Astrocyte (in vitro differentiated cells and primary cell): ENCODE results near the gene TMEM132E. TPM values are rescaled to one million over a fixed set of nuclear protein-coding genes. Genes with fewer than 3 reads are reported as not detected.
"Not testable (repeated sequence)": the region's sequence is repeated elsewhere in the genome, so short reads cannot be mapped to it uniquely, and the experiment has no call there.

Source experiments
- DNase-seq: peaks from one replicate; pipeline ENCODE4 v3.0.0-alpha.2; 2010; ENCODE audit warnings: low read depth
- FAIRE-seq: peaks from 2 replicates; lab custom pipeline; 2011; peaks lifted over from hg19 to GRCh38; lab: Jason Lieb, UNC
- H2AFZ ChIP-seq: 2 replicates; pipeline ENCODE4 v1.6.0; 2012; ENCODE audit warnings: low read depth, low read length, inconsistent platforms
- H3K27ac ChIP-seq: 2 replicates; pipeline ENCODE4 v1.5.1; 2011; ENCODE audit warnings: low read depth, low read length, inconsistent platforms
- H3K27me3 ChIP-seq: 2 replicates; pipeline ENCODE4 v1.6.0; 2011; ENCODE audit warnings: low read length, inconsistent platforms; ENCODE audit not compliant: insufficient read depth
- H3K36me3 ChIP-seq: 2 replicates; pipeline ENCODE4 v1.5.1; 2011; ENCODE audit warnings: low read length, inconsistent platforms; ENCODE audit not compliant: insufficient read depth
- H3K4me1 ChIP-seq: 2 replicates; pipeline ENCODE4 v1.5.1; 2011; ENCODE audit warnings: low read length, inconsistent platforms; ENCODE audit not compliant: insufficient read depth
- H3K4me2 ChIP-seq: 2 replicates; pipeline ENCODE4 v1.6.0; 2012; ENCODE audit warnings: low read length, inconsistent platforms
- H3K4me3 ChIP-seq: 2 replicates; pipeline ENCODE4 v1.5.1; 2011; ENCODE audit warnings: low read depth, mild to moderate bottlenecking, low read length, inconsistent platforms; ENCODE audit not compliant: insufficient read depth
- H3K79me2 ChIP-seq: 2 replicates; pipeline ENCODE4 v1.6.0; 2012; ENCODE audit warnings: mild to moderate bottlenecking, low read length, inconsistent platforms; ENCODE audit not compliant: insufficient read depth
- H3K9ac ChIP-seq: 2 replicates; pipeline ENCODE4 v1.6.0; 2012; ENCODE audit warnings: mild to moderate bottlenecking, low read length, inconsistent platforms
- H3K9me3 ChIP-seq: 2 replicates; pipeline ENCODE4 v1.5.1; 2012; ENCODE audit warnings: low read depth, mild to moderate bottlenecking, low read length, inconsistent platforms; ENCODE audit not compliant: insufficient read depth
- H4K20me1 ChIP-seq: 2 replicates; pipeline ENCODE4 v1.6.0; 2012; ENCODE audit warnings: low read length, inconsistent platforms; ENCODE audit not compliant: insufficient read depth
- H3K27ac Mint-ChIP-seq: one replicate; pipeline ENCODE4 v1.8.0; 2021; ENCODE audit warnings: mild to moderate bottlenecking, mixed read lengths; ENCODE audit not compliant: unreplicated experiment
- H3K27me3 Mint-ChIP-seq: one replicate; pipeline ENCODE4 v1.8.0; 2021; ENCODE audit warnings: low read depth, mixed read lengths; ENCODE audit not compliant: unreplicated experiment
- H3K36me3 Mint-ChIP-seq: one replicate; pipeline ENCODE4 v1.8.0; 2021; ENCODE audit warnings: low read depth, mixed read lengths; ENCODE audit not compliant: unreplicated experiment
- H3K4me1 Mint-ChIP-seq: one replicate; pipeline ENCODE4 v1.8.0; 2021; ENCODE audit warnings: low read depth, mixed read lengths; ENCODE audit not compliant: unreplicated experiment
- H3K4me3 Mint-ChIP-seq: one replicate; pipeline ENCODE4 v1.8.0; 2021; ENCODE audit warnings: mild to moderate bottlenecking, moderate library complexity, mixed read lengths; ENCODE audit not compliant: unreplicated experiment
- H3K9me3 Mint-ChIP-seq: one replicate; pipeline ENCODE4 v1.8.0; 2021; ENCODE audit warnings: mild to moderate bottlenecking, mixed read lengths; ENCODE audit not compliant: unreplicated experiment
- CTCF ChIP-seq: IDR thresholded peaks from 2 replicates; pipeline ENCODE4 v1.5.1; 2011; ENCODE audit warnings: low read depth, mild to moderate bottlenecking, inconsistent platforms, low read length, moderate library complexity; ENCODE audit not compliant: insufficient read depth
- EZH2 ChIP-seq: IDR thresholded peaks from 2 replicates; pipeline ENCODE4 v1.6.1; 2012; ENCODE audit warnings: mild to moderate bottlenecking, low read length, inconsistent platforms; ENCODE audit not compliant: insufficient read depth
- total RNA-seq: library from RNA; stranded (reverse); gene quantifications from 2 replicates; pipeline ENCODE4 v1.2.1, GENCODE V29; 2021

TMEM132E gene
- total RNA-seq, 1 donor from 2014 or later, result 0.18 TPM

DNA sequence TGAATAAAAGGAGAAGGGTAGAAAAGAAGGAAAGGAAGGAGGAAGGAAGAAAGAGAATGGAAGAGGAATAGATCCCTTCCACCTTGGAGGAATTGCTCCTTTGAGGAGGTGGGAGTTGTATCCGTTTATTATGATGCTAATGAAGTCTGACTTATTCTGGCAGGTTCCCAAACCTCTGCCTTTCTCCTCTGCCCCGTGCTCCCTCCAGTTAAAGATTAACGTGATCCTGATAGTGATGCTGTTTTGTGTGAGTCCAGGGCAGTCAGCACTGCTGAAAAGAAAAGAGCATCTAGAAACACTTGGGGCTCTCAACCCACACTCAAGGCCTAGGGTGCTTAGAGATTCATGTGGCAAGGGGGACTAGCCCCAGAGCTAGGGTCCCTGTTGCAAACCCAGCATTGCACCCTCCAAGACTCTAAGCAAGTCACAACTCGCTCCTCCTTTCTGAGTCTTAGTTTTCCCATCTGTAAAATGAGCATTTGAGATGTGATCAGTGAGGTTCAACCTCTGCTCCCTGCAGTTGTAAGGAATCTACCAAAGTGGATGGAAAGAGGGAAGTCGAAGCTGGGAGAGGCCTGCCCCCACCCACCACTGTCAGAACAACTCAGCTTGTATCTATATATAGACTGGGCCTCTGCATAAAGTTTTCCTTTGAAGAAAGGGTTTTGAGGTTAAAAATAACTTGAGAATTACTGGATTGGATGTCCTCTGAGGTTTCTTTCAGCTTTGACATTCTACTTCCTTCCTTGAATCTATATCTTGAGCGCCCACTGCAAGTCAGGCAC, 46.9 kb upstream of the TMEM132E start:
- Histone ChIP-seq H3K4me1 (no peaks in the 10 kb centered on the region), H3K27ac (no peak overlapping the region), H3K4me3 (no peak overlapping the region), H3K9me3 (no peaks in the 10 kb centered on the region), H3K27me3 (no peaks in the 10 kb centered on the region), H2AFZ (no peak overlapping the region), H3K4me2 (no peak overlapping the region), H3K9ac (no peak overlapping the region), H3K36me3 (no peaks in the 10 kb centered on the region), H4K20me1 (no peaks in the 10 kb centered on the region), H3K79me2 (no peaks in the 10 kb centered on the region)
- FAIRE-seq (no peak), DNase-seq (no peak)
- H3K4me1 Mint-ChIP-seq, result peaks cover 4% of the 10 kb centered on the region
- no peaks in the 10 kb centered on the region for H3K36me3 Mint-ChIP-seq
- H3K4me3 Mint-ChIP-seq, result no peak overlapping the region
- H3K27me3 Mint-ChIP-seq, result peaks cover 59% of the 10 kb centered on the region
- H3K9me3 Mint-ChIP-seq, result peaks cover 2% of the 10 kb centered on the region
- no peak overlapping the region for H3K27ac Mint-ChIP-seq
- TF ChIP-seq CTCF (no peak), EZH2 (no peak)

- DNase-seq, result no peak
- no peak overlapping the region for H3K27ac ChIP-seq
- no peak overlapping the region for H2AFZ ChIP-seq
- no peak overlapping the region for H3K4me3 ChIP-seq
- no peaks in the 10 kb centered on the region for H3K79me2 ChIP-seq
- H3K9me3 Mint-ChIP-seq, result peaks cover 2% of the 10 kb centered on the region
- H3K4me1 Mint-ChIP-seq, result peaks cover 4% of the 10 kb centered on the region
- H3K27ac Mint-ChIP-seq, result no peak overlapping the region
- no peaks in the 10 kb centered on the region for H3K9me3 ChIP-seq
- H3K27me3 ChIP-seq, result no peaks in the 10 kb centered on the region
- no peaks in the 10 kb centered on the region for H4K20me1 ChIP-seq
- no peak overlapping the region for H3K9ac ChIP-seq
- FAIRE-seq, result no peak
- H3K36me3 Mint-ChIP-seq, result no peaks in the 10 kb centered on the region
- H3K27me3 Mint-ChIP-seq, result peaks cover 52% of the 10 kb centered on the region
- no peaks in the 10 kb centered on the region for H3K36me3 ChIP-seq
- H3K4me1 ChIP-seq, result no peaks in the 10 kb centered on the region
- no peak overlapping the region for H3K4me3 Mint-ChIP-seq
- no peak overlapping the region for H3K4me2 ChIP-seq
- TF ChIP-seq EZH2 (no peak), CTCF (no peak)
These were observed 45.4 kb upstream of the TMEM132E start for GRCh38 chr17:34533806-34534527.

DNA sequence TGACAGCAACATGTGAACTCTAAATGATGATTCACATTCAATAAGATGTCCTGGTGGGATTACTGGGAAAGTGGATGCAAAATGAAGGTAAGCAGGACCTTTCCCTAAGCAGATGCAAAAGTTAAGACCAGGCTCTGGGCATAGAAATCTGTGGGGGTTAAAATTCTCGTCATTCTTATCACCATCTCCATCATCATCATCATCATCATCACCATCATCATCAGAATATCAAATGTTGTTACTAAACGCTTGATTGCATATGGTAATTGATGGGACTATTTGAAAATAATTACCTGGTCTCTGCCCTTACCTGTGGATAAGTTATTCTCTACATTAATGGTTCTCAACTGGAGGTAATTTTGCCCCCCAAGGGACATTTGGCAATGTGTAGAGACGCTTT, 41.9 kb upstream of the TMEM132E start:
- Mint-ChIP-seq H3K36me3 (no peaks in the 10 kb centered on the region), H3K27ac (no peak overlapping the region), H3K4me3 (no peak overlapping the region), H3K4me1 (peaks cover 4% of the 10 kb centered on the region), H3K27me3 (peaks cover 69% of the 10 kb centered on the region), H3K9me3 (no peaks in the 10 kb centered on the region)
- H3K4me3 ChIP-seq, result no peak overlapping the region
- no peaks in the 10 kb centered on the region for H3K27me3 ChIP-seq
- H4K20me1 ChIP-seq, result no peaks in the 10 kb centered on the region
- H3K4me2 ChIP-seq, result no peak overlapping the region
- no peaks in the 10 kb centered on the region for H3K4me1 ChIP-seq
- H3K27ac ChIP-seq, result no peak overlapping the region
- H3K79me2 ChIP-seq, result no peaks in the 10 kb centered on the region
- H3K9ac ChIP-seq, result no peak overlapping the region
- TF ChIP-seq CTCF, result no peak
- TF ChIP-seq EZH2, result no peak
- no peaks in the 10 kb centered on the region for H3K9me3 ChIP-seq
- no peak overlapping the region for H2AFZ ChIP-seq
- FAIRE-seq (no peak), DNase-seq (no peak)
- H3K36me3 ChIP-seq, result no peaks in the 10 kb centered on the region

- H3K27ac Mint-ChIP-seq, DNase-seq, H3K36me3 Mint-ChIP-seq, H2AFZ ChIP-seq, H4K20me1 ChIP-seq, FAIRE-seq, H3K27me3 ChIP-seq, H3K9ac ChIP-seq, H3K4me1 Mint-ChIP-seq, H3K9me3 ChIP-seq, H3K9me3 Mint-ChIP-seq, H3K4me1 ChIP-seq, H3K27ac ChIP-seq, H3K4me3 Mint-ChIP-seq, H3K36me3 ChIP-seq, H3K4me2 ChIP-seq, H3K79me2 ChIP-seq, H3K4me3 ChIP-seq: not testable (repeated sequence)
- peaks cover 68% of the 10 kb centered on the region for H3K27me3 Mint-ChIP-seq
These were observed 40.8 kb upstream of the TMEM132E start for GRCh38 chr17:34538582-34538981.
